ENCODE results near the gene PCBP3. TPM values are rescaled to one million over a fixed set of nuclear protein-coding genes. Genes with fewer than 3 reads are reported as not detected.
"Not testable (repeated sequence)": the region's sequence is repeated elsewhere in the genome, so short reads cannot be mapped to it uniquely, and the experiment has no call there.

The PCBP3 gene
- total RNA-seq, 1 experiment from 2014 or later: 10.9 TPM

- H2AK5ac ChIP-seq (ENCODE audit: insufficient read length, low read length): no peak overlapping the region
- H3K56ac ChIP-seq (ENCODE audit: insufficient read length, low read depth, low read length): no peak overlapping the region
- peaks cover 5% of the 10 kb centered on the region; the same call in 1 of the 2 replicates for H3K4me1 ChIP-seq (ENCODE audit: insufficient read depth, low read length)
- no peak overlapping the region for H3T11ph ChIP-seq (ENCODE audit: low read length)
- H3K23ac ChIP-seq (ENCODE audit: insufficient read length, low read depth, low read length): no peak overlapping the region
- H3K27ac ChIP-seq (ENCODE audit: insufficient read length, low read depth, low read length): no peak overlapping the region
- H3K27me3 Mint-ChIP-seq (ENCODE audit: low read depth): no peaks in the 10 kb centered on the region
- no peaks in the 10 kb centered on the region for H3K79me2 ChIP-seq (ENCODE audit: insufficient read depth, low read length)
- no peaks in the 10 kb centered on the region for H4K20me1 ChIP-seq (ENCODE audit: control insufficient read depth, insufficient read depth, insufficient read length)
- H3K9me3 Mint-ChIP-seq: no peaks in the 10 kb centered on the region
- no peak overlapping the region for H2BK120ac ChIP-seq (ENCODE audit: low read depth, low read length, poor library complexity, severe bottlenecking)
- no peak overlapping the region for H3K18ac ChIP-seq (ENCODE audit: insufficient read length, low read depth, low read length)
- H2BK12ac ChIP-seq (ENCODE audit: insufficient read length, low read depth, low read length): no peak overlapping the region
- no peak overlapping the region for H3K9ac ChIP-seq (ENCODE audit: extremely low read depth, insufficient read length, low read length)
- no peak overlapping the region for H3K14ac ChIP-seq (ENCODE audit: insufficient read depth, low read length)
- no peaks in the 10 kb centered on the region for H3K27me3 ChIP-seq (ENCODE audit: insufficient read depth, low read length)
- no peak overlapping the region for H3K4me3 Mint-ChIP-seq
- H3K4me1 Mint-ChIP-seq: peaks cover 14 to 15% of the 10 kb centered on the region in 2 experiments
- H3K23me2 ChIP-seq (ENCODE audit: insufficient read length, low read depth, low read length, poor library complexity, severe bottlenecking): no peaks in the 10 kb centered on the region
- H2BK15ac ChIP-seq (ENCODE audit: low read depth, low read length): no peak overlapping the region
- H3K36me3 Mint-ChIP-seq (ENCODE audit: insufficient read depth in 1 of 3, low read depth in 3 of 3): no peaks in the 10 kb centered on the region
- H4K5ac ChIP-seq (ENCODE audit: insufficient read length, low read depth, low read length): no peak overlapping the region
- no peak overlapping the region for H4K8ac ChIP-seq (replicated peaks; ENCODE audit: insufficient read length, low read depth, low read length)
- H2BK5ac ChIP-seq (ENCODE audit: insufficient read length, low read length): no peak overlapping the region
- WGBS (ENCODE audit: extremely low coverage, insufficient read length, low lambda C conversion rate): no CpG with 5 or more reads among the region's 4 CpGs
- DNase-seq: peak; percentile 7
- H2BK20ac ChIP-seq (ENCODE audit: low read depth, low read length, poor library complexity, severe bottlenecking): no peak overlapping the region
- H4K91ac ChIP-seq (ENCODE audit: insufficient read length, low read depth, low read length): no peak overlapping the region
- H3K9me3 ChIP-seq (ENCODE audit: control insufficient read depth, low read depth, low read length): no peaks in the 10 kb centered on the region
- H2AFZ ChIP-seq (ENCODE audit: low read length): no peak overlapping the region
- H3K4me2 ChIP-seq (ENCODE audit: insufficient read depth, insufficient read length, low read length): no peak overlapping the region
- no peak overlapping the region for H3K4ac ChIP-seq (ENCODE audit: low read depth, low read length)
- H3K79me1 ChIP-seq (ENCODE audit: insufficient read depth, low read depth, low read length, poor library complexity, severe bottlenecking): no peaks in the 10 kb centered on the region
- TF ChIP-seq CTCF (conservative IDR thresholded peaks at IDR 0.05): no peak
- no peak overlapping the region; a peak in 1 of 7 replicates for H3K27ac Mint-ChIP-seq
Observed at GRCh38 chr21:45850181-45850580, 206.7 kb downstream of the PCBP3 start.

GRCh38 chr21:45852386-45852785, 208.9 kb downstream of the PCBP3 start:
- H3K9me3 Mint-ChIP-seq; H2BK15ac ChIP-seq (ENCODE audit: low read depth, low read length); H3K4me3 Mint-ChIP-seq; H3K4me1 ChIP-seq (ENCODE audit: insufficient read depth, low read length); H2BK12ac ChIP-seq (ENCODE audit: insufficient read length, low read depth, low read length); H2AK5ac ChIP-seq (ENCODE audit: insufficient read length, low read length); H2BK120ac ChIP-seq (ENCODE audit: low read depth, low read length, poor library complexity, severe bottlenecking); H3K4me2 ChIP-seq (ENCODE audit: insufficient read depth, insufficient read length, low read length); H2BK5ac ChIP-seq (ENCODE audit: insufficient read length, low read length); H2AFZ ChIP-seq (ENCODE audit: low read length); H3K79me1 ChIP-seq (ENCODE audit: insufficient read depth, low read depth, low read length, poor library complexity, severe bottlenecking); H3K27me3 ChIP-seq (ENCODE audit: insufficient read depth, low read length); DNase-seq; H3K27ac ChIP-seq (ENCODE audit: insufficient read length, low read depth, low read length); H2BK20ac ChIP-seq (ENCODE audit: low read depth, low read length, poor library complexity, severe bottlenecking); H3K27me3 Mint-ChIP-seq (ENCODE audit: low read depth); H3K14ac ChIP-seq (ENCODE audit: insufficient read depth, low read length); H4K20me1 ChIP-seq (ENCODE audit: control insufficient read depth, insufficient read depth, insufficient read length); H4K8ac ChIP-seq (replicated peaks; ENCODE audit: insufficient read length, low read depth, low read length); H3K9me3 ChIP-seq (ENCODE audit: control insufficient read depth, low read depth, low read length); H4K91ac ChIP-seq (ENCODE audit: insufficient read length, low read depth, low read length); H3K56ac ChIP-seq (ENCODE audit: insufficient read length, low read depth, low read length); H3K27ac Mint-ChIP-seq; H3K36me3 Mint-ChIP-seq (ENCODE audit: insufficient read depth in 1 of 3, low read depth in 3 of 3); H3K79me2 ChIP-seq (ENCODE audit: insufficient read depth, low read length); H3K9ac ChIP-seq (ENCODE audit: extremely low read depth, insufficient read length, low read length); H3K18ac ChIP-seq (ENCODE audit: insufficient read length, low read depth, low read length); H3K23me2 ChIP-seq (ENCODE audit: insufficient read length, low read depth, low read length, poor library complexity, severe bottlenecking); H4K5ac ChIP-seq (ENCODE audit: insufficient read length, low read depth, low read length); H3T11ph ChIP-seq (ENCODE audit: low read length); H3K4ac ChIP-seq (ENCODE audit: low read depth, low read length); H3K23ac ChIP-seq (ENCODE audit: insufficient read length, low read depth, low read length): not testable (repeated sequence)
- peaks cover 31 to 32% of the 10 kb centered on the region in 2 experiments for H3K4me1 Mint-ChIP-seq
- WGBS (ENCODE audit: extremely low coverage, insufficient read length, low lambda C conversion rate): no CpG with 5 or more reads among the region's 5 CpGs
